GDM1 (cell line): Measurements from ENCODE around the gene RAPGEF4.
A peak's percentile ranks its signal among the peaks of the same experiment; 100 is the strongest.

Experiments
- DNase-seq: peaks from one replicate; lab custom pipeline; 2025; lab: John Stamatoyannopoulos, UW

The RAPGEF4 gene

DNA sequence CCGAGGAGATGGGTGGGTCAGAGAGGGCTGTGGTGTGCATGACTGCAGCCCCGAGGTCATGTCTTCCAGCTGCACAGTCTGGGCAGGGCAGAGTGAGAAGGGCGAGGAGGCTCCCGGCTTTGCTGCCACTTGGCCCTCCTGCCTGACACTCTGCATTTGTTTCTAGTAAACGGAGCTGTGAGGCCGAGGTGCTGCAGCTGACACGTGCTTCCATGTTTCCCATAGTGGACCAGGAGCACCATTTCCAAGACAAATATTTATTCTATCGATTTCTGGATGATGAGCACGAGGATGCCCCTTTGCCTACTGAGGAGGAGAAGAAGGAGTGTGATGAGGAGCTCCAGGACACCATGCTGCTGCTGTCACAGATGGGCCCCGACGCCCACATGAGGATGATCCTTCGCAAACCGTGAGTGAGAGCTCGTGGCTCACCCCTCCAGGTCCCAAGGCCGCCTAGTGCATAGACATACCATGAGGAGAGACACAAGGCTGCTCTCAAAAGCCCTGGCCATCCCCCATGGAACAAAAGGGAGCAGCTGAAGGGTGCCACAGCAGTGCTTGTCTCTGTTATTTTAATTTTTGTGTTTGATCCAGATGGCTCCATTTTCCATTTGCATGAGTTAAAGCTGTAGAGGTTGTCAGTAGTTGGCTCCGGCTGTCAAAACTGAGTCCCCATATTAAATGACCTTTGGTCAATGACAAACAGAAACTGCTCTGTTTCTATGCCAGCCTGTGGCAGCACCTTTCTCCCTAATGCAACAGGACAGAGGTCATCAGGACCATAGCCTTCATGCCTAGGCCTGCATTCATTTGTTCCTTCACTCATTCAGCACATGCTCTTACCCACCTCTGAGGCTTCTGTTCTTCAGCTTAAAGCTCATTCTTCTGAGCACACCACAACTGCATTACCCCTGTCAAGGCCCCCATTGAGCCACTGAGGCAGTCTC, 231.7 kb downstream of the RAPGEF4 start:
- no peak for DNase-seq

DNA sequence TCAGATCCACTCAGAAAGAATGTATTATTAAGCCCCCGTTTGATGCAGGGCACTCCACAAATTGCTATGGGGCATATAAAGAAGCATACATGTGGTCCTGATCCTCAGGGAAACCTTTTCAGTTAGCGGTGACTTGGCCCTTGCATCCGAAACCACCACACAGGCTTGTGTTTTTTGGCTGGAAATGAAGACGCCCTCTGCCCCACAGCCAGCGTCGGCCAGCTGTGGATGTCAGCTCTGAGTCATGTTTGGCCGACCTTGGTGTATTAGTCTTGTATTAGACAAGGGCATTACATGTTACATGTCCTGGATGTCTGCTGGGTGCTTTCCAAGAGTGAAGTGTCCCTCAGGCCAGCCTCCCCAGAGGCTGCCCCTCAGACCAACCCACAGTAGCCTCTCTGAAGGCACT, 232.4 kb downstream of the RAPGEF4 start:
- no peak for DNase-seq

DNA sequence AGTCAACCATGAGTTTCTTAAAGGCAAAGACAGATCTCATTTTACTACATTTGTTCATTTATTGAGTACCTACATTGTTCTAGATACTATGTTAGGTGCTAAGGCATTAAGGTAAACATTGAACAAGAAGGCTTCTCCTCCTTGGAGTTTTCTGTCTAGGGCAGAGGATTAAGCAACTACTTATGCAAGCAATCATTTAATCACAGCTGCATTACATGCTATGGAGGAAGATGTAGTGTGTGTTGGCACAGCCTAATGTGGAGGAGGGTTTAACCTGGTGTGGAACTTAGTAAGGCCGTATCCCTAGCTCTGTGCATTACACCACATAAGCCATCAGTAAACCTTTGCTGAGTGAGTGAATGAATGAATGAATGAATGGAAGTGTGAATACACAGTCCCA, 233.5 kb downstream of the RAPGEF4 start:
- no peak for DNase-seq

DNA sequence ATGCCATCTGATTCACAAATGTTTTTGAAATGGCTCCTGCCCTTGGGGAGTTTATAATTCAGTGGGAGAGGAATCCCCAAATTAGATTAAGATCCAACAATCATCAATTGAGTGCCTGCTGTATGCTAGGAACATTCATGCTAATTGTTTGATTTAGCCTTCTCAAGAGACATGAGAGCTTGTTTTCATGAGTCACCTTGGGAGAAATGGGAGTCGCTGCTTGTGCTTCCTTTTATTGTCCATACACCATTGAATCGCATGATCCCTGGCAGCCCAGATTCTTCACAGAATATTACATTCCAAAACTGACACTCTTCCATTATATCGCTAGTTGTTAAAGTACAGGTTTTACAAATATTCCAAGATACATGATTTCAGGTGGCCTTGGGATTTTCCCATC, 234.0 kb downstream of the RAPGEF4 start:
- no peak for DNase-seq

DNA sequence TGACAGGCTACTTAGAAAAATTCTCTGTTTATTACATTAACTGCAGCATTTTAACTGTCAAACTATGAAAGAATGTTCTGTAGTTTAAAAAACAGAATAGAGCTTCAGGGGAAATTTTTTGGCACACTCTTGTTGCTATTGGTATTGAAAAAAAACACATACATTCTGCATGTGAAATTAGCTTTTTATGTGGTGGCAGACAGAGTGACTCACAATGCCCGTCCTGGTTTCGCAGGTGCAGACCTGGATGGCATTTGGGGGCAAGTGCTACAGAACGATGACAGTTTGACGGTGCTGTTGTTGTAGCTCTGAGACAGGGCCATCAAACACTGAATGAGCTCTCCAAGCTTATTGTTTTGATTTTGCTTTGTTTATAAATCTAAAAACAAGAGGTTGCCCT, 235.0 kb downstream of the RAPGEF4 start:
- DNase-seq: no peak

DNA sequence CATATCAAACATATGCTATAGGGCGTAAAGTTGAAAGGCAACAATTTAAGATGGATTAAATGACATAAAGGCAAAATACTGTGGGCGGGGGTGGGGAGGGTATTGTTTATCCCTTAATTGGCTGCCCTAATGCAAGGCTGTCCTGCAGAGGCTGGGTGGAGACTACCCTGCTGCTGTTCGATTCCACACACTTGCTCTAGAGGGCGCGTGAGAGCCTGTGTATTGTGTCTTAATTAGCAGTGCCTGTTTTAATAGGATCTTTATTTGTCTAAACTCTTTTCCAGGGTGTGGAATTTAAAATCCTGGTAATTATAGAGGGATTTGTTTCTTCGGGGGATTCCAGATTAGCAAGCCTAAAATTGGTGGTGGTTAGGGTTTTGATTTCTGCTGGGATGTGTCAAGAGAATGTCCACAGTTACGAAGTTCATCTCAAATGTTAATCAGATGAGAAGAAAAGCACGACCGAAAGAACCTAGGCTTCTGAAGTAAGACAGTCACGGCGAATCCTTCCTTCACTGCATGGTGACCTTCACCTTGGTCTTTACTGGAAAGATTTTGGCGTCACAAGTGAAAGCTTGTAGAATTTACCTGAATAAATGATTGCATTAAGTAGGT, 236.5 kb downstream of the RAPGEF4 start:
- DNase-seq: peak; percentile 26

DNA sequence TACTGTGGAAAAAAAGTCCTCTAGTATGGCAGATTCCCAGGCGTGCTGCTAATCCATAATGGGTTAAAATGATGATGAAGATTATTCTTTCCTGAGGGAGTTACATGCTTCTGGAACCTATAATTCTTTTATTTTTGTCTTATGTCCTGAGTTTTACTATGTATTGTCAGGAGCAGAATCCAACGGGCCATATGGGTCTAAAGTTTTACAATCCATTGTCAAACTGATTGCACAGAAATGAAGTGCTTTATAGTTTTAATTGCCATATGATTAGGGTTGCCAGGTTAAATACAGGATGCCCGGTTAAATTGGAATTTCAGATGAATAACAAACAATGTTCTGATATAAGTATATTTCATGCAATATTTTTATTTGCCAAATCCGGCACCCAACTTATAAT, 239.1 kb downstream of the RAPGEF4 start:
- no peak for DNase-seq

DNA sequence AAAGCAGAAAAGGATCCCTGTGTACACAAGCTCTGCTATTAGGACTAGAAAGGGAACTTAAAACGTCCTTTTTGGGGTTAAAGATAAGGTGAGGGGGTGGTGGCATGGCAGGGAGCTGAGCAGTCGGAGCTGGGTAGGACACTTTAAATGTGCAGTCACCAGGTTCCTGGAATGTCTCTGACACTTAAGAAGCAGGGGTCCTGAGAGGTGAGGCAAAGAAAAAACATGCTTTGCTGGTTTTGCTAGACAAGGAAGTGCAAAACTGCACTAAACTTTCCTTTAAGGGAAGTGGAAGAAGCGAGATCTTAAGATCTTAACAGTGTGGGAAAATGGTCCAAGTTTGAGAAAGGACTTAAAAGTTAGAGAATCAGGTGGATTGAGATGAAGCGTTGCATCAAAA, 240.5 kb downstream of the RAPGEF4 start:
- DNase-seq: no peak

DNA sequence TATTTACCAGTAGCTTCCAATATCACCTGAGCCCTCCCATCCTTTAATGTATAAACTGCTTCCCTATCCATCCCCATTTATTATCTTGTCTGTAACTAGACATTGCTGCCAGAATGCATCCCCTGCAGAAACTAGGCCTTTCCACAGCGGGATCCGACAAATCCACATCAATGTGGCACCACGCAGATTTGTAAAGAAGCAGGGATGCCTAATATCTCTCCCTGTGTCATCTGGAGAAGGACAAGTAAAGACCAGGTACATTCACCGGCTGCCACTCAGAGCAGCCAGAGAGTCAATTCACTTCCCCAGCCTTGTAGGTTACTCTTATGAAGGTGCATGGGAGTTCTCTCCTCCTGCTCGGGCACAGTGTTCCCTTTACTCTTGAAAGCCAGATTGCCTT, 241.2 kb downstream of the RAPGEF4 start:
- DNase-seq: no peak

DNA sequence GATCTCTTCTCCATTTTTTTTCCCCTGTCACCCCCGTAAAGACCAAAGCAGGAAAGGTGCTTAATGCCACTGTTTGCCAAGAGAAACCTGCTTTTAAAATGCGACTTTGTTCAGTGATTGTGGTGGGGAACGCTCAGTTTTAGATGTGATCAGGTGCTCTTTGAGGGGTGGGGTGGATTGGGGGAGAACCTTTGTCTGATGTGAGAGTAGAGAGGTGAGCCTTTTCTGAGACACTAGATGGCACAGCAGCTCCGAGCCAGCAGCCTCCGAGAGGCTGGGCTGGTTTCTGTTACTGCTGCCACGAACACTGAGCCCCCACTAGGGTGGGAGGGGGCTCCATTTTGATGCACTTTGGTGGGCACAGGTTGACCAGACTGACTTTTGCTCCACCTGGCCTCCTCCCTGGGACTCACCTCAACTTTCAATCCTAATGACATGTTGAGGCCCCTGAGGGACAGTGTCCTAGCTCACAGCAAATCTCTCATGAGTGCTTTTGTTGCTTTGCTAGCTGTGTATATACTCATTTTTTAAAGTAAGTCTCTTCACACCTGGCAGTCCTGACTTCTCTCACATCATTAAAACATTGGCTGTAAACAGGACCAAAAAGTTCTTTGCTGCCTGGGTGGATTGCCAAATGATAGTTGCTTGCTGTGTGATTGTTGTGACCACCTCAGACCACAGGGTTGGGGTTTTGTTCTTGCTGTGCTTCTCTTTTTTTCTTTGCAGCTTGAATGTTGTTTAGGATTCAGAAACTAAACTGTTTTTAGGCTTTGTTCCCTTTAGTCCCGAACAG, 241.8 kb downstream of the RAPGEF4 start:
- no peak for DNase-seq

DNA sequence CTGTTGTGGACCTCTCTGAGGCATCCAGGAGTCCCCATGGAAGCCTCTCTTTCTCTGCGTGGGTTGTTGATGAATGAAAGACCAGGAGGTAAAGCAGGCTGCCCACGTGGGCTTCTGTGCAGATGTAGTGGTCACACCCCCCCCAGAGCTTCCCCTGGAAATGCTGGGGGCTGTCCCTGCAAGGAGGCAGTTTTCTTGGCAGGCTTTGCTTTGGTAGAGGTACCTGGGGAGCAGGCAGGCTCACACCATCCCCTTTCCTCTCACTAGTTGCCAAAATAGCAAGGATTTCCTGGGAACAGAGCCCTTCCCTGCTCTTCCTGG, 242.4 kb downstream of the RAPGEF4 start:
- DNase-seq: no peak

DNA sequence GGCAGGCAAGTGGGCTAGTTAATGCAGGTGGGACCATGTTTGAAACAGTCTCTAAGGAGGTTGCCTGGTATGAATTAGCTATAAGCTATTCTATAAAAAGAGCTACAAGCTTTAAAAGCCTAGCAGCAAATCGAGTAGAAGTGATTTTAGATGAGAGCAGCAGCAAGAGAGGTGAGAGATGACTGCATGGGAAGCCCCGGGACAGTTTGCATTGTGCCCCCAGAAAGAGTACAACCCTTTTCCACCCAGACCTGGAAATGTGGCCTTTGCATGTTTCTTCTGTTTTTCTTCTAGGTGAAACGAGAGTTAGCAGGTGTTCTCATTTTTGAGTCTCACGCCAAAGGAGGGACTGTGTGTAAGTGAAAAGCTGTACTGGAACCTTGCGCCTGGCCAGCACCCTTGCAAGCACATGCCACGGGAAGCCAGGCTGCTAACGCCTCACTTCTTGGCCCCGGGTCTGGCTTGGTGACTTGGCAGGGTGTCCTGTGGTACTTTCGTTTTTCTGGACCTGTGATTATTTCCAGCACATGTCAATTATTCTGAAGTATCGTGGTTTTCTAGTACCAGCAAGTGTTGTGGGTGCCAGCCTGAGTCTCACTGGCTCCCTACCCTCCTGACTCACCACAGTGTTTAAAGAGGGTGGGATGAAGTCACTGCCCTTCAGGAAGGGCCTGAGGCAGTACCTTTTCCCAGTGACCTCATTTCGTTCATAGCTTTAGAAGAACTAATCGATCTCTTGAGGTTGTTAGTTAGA, 249.7 kb downstream of the RAPGEF4 start:
- no peak for DNase-seq

DNA sequence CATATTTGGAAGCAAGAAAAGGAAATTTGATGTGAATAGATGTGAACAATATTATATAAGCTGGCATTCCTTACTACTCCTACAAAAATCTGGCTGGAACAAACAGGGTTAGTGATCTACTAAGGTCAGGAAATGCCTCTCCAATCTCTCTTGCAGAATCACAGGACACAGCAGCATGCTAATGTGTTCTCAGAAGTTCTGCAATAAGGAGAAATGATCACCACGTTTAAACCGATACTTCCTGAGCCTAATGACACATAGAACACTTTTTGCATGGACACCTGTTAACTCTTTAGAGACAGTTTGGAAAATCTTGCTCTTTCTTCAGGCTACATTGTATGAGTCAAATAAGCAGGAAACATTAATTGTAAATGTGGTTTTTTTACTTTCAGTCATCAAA, 250.4 kb downstream of the RAPGEF4 start:
- no peak for DNase-seq

DNA sequence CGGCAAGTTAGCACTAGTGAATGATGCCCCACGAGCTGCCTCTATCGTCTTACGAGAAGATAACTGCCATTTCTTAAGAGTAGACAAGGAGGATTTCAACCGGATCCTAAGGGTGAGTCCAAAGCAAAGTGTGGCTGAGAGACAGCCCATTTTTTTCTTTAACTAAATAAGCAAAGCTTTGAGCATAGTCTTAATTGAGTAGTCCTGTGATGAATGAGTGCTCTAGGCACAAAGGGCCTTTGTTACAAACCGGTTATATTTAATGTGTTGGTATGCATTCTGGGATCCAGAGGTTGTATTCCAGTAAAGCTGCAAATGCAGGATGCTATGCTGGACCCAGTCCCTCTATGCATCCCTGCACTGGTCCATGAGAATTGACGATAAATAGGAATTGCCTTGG, 253.1 kb downstream of the RAPGEF4 start:
- no peak for DNase-seq

DNA sequence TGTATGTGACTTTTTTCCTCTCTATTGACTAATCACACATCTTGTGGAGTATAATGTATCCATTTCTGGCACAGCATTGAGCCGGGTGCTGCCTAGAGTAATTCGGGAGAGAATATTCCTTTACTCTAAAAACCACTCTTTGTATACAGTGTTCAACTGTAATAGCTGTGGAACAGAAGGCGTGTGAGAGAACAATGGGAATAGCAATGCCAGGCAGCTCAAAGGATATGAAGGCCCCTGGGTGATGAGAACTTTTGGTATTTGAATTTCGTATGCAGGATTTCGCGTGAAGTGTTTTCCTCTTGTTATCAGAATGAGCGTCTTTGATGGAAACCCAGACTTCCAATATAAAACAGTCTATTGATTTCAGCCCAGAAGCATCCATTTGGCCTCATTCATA, 255.4 kb downstream of the RAPGEF4 start:
- no peak for DNase-seq

DNA sequence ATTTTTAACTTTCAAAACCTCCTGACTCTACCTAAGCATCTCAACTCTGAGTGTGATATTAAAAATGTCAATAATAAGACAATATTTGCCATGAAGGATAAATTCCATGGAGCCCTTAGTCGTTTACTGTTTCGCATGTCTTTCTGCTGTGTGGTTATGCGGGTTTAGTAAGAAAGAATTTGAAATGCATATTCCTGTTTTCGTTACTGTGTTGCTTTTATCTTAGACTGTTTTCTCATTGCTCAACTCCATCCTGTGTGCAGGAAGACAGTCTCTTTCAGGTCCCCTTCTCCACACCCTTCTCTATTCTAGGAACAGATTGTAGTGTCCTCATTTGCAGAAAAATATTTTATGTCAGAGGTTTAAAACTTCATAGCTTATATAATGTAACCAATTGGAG, 257.5 kb downstream of the RAPGEF4 start:
- DNase-seq: no peak

DNA sequence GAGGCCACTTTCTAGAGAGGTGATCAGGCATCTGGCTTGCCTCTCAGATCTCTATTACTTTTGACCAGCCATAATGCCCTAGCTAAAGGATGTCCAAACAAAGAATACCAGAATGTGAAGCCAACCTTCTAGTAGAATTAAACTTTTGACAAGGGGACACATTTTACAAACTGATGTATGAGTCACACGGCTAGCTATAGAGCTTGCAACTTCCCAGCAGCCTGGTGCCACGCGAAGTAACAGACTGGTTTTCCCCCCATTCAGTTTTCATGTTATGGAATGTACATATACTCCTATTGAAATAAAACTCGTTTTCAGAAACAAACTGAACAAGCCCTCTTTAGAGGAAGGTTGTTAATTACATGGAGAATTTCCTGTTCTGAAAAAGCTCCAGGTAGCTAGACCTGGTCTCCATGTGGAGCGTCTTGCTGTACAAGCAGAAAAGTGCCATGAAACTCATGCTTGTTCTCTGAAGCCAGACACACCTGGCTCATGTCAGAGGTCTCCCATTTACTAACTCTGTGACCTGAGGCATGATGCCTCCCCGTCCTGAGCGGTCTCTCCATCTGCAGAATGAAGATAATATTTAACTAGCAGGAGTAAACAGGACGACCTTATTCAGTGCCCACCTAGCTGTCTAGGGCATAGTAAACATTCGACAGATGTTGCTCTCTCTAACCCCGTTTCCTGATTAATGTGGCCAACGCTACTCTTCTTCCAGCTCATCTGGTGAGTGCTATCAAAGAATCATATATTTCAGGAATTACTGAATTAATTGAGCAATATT, 258.5 kb downstream of the RAPGEF4 start:
- no peak for DNase-seq

DNA sequence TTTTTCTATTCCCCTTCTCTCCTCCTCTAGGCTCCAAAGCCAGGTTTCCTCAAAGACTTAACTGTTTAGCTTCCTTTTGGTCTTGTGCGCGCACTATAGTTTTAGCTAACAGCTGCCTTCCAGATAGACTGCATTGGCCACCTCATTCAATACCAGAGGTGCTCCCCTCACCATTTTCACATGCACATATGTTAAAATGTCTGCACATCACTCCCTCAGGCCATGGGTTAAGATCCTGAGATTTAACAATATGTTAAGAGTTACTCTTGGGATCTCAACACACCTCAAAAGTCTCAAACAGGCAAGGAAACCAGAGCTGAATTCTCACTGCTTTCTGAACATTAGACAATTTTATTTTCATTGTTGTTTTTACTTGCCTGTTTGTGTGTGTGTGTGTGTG, 259.2 kb downstream of the RAPGEF4 start:
- DNase-seq: no peak

DNA sequence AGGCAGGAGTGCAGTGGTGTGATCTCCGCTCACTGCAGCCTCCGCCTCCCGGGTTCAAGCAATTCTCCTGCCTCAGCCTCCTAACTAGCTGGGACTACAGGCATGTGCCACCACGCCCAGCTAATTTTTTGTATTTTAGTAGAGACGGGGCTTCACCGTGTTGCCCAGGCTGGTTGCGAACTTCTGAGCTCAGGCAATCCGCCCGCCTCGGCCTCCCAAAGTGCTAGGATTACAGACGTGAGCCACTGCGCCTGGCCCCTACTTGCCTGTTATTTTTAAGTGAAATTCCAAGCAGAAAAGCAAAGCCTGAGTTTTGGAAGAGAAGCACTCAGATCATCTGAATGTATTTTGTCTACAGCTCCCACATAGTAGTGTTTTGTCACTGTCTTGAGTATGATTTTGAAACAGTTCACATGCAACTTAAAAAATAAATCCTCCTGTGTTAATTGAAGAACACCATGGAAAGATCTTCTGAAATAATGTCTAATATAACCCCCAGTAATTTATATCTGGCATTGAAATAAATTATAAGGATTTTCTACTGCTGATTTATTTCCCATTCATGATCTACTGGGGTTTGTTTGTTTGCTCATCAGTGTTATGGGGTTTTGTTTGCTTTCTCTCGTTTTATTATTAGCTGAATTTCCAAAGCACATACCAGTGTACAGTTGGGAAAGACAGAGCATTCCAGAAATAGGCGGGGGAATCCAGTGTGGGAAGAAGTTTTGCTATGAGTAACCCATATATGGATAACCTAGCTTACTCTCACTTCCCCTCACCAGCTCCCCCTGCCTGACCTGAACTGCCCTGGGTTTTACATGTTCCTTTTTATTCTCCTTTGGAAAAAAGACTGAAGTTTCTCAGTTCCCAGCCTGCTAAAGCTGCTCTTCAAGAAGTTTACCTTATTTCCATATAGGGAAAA, 259.9 kb downstream of the RAPGEF4 start:
- no peak for DNase-seq

DNA sequence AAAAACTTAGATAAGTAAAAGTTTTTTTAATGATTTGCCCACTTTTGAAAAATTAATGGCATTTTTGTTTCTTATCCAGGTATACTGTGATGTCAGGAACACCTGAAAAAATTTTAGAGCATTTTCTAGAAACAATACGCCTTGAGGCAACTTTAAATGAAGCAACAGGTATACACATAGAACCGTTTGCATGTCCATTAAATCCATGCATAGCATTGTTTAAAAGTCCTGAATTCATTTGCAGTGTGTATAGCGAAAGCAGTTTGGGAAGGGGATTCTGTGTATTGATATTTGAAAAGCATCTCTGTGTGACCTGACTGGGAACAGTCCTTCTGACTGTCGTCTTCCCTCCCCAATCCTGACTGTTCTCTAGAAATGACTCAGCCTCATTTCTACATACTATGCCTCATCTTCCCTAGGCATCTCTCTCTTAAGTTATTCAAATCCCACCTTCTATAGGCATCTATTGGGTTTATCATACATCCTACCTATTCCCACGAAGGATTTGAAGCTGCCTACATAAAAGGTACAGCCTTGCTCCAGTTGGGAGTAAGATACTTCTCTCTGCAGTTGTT, 260.8 kb downstream of the RAPGEF4 start:
- DNase-seq: no peak
